Osteoblast (primary cell): ENCODE measurements around the gene IQGAP1. TPM values are rescaled to one million over a fixed set of nuclear protein-coding genes. Genes with fewer than 3 reads are reported as not detected.

Experiments
- DNase-seq: peaks from one replicate; pipeline ENCODE4 v3.0.0; 2011; ENCODE audit warnings: low spot score, mixed read lengths; ENCODE audit not compliant: insufficient read length; ENCODE audit errors: missing footprints
- H2AFZ ChIP-seq: 2 replicates; pipeline ENCODE4 v1.6.0; 2011; ENCODE audit warnings: mild to moderate bottlenecking, low read length
- H3K27ac ChIP-seq: 2 replicates; pipeline ENCODE4 v1.5.1; 2011; ENCODE audit warnings: mild to moderate bottlenecking, low read depth, low read length, moderate library complexity
- H3K27me3 ChIP-seq: 2 replicates; pipeline ENCODE4 v1.6.0; 2012; ENCODE audit warnings: mild to moderate bottlenecking, control low read depth, inconsistent platforms, low read length, moderate library complexity; ENCODE audit not compliant: insufficient read depth
- H3K36me3 ChIP-seq: 2 replicates; pipeline ENCODE4 v1.5.1; 2011; ENCODE audit warnings: mild to moderate bottlenecking, low read length, control low read depth, moderate library complexity; ENCODE audit not compliant: insufficient read depth
- H3K4me1 ChIP-seq: 2 replicates; pipeline ENCODE4 v1.5.1; 2011; ENCODE audit warnings: mild to moderate bottlenecking, low read length, control low read depth, moderate library complexity; ENCODE audit not compliant: insufficient read depth
- H3K4me2 ChIP-seq: 2 replicates; pipeline ENCODE4 v1.6.0; 2011; ENCODE audit warnings: mild to moderate bottlenecking, low read length; ENCODE audit not compliant: insufficient read depth
- H3K4me3 ChIP-seq: fragments of 200-600 bp; sonication (generic); 3 replicates; pipeline ENCODE4 v1.5.1; 2012; ENCODE audit warnings: mild to moderate bottlenecking, low read length, inconsistent platforms; ENCODE audit not compliant: insufficient read depth
- H3K79me2 ChIP-seq: 2 replicates; pipeline ENCODE4 v1.6.0; 2012; ENCODE audit warnings: mild to moderate bottlenecking, low read length, control low read depth, inconsistent platforms; ENCODE audit not compliant: insufficient read depth
- H3K9me3 ChIP-seq: 2 replicates; pipeline ENCODE4 v1.5.1; 2011; ENCODE audit warnings: low read depth, low read length, control low read depth
- H4K20me1 ChIP-seq: 2 replicates; pipeline ENCODE4 v1.6.0; 2012; ENCODE audit warnings: mild to moderate bottlenecking, low read length, control low read depth; ENCODE audit not compliant: insufficient read depth
- CTCF ChIP-seq: IDR thresholded peaks from 2 replicates; pipeline ENCODE4 v1.5.1; 2011; ENCODE audit warnings: mild to moderate bottlenecking, low read depth, low read length, moderate library complexity; ENCODE audit errors: extremely low read depth
- total RNA-seq: library from RNA; depleted of rRNA; stranded (reverse); fragments of >200 nt; gene quantifications from 2 replicates; pipeline ENCODE4 v1.2.3, GENCODE V29; 2012

The IQGAP1 gene
- total RNA-seq, 1 donor, result 259 TPM

- no peak overlapping the region for H3K4me2 ChIP-seq
- H2AFZ ChIP-seq, result no peak overlapping the region
- H3K36me3 ChIP-seq, result peaks cover 94% of the 10 kb centered on the region
- H3K4me1 ChIP-seq, result no peaks in the 10 kb centered on the region
- H3K9me3 ChIP-seq, result no peaks in the 10 kb centered on the region
- no peak overlapping the region for H3K4me3 ChIP-seq
- H4K20me1 ChIP-seq, result no peaks in the 10 kb centered on the region
- H3K27ac ChIP-seq, result no peak overlapping the region
- no peak for DNase-seq
- no peaks in the 10 kb centered on the region for H3K79me2 ChIP-seq
- H3K27me3 ChIP-seq, result no peaks in the 10 kb centered on the region
- TF ChIP-seq CTCF, result no peak
Observed at GRCh38 chr15:90496791-90497190, 108.7 kb downstream of the IQGAP1 start.

- Histone ChIP-seq H3K4me3 (no peak overlapping the region), H2AFZ (no peak overlapping the region), H3K9me3 (no peaks in the 10 kb centered on the region), H3K27me3 (no peaks in the 10 kb centered on the region), H3K27ac (no peak overlapping the region), H3K4me1 (no peaks in the 10 kb centered on the region), H3K79me2 (no peaks in the 10 kb centered on the region), H4K20me1 (no peaks in the 10 kb centered on the region), H3K4me2 (no peak overlapping the region), H3K36me3 (peaks cover 94% of the 10 kb centered on the region)
- no peak for TF ChIP-seq CTCF
- no peak for DNase-seq
Observed at GRCh38 chr15:90497376-90497775, 109.3 kb downstream of the IQGAP1 start.

- H3K4me2 ChIP-seq, result no peak overlapping the region
- H3K36me3 ChIP-seq, result peaks cover 92% of the 10 kb centered on the region
- no peak overlapping the region for H3K27ac ChIP-seq
- no peak for DNase-seq
- no peak overlapping the region for H2AFZ ChIP-seq
- H4K20me1 ChIP-seq, result no peaks in the 10 kb centered on the region
- H3K79me2 ChIP-seq, result no peaks in the 10 kb centered on the region
- H3K27me3 ChIP-seq, result no peaks in the 10 kb centered on the region
- no peak for TF ChIP-seq CTCF
- no peaks in the 10 kb centered on the region for H3K4me1 ChIP-seq
- H3K4me3 ChIP-seq, result no peak overlapping the region
- no peaks in the 10 kb centered on the region for H3K9me3 ChIP-seq
Observed at GRCh38 chr15:90497912-90498311, 109.9 kb downstream of the IQGAP1 start.

- Histone ChIP-seq H3K4me1 (no peaks in the 10 kb centered on the region), H3K27ac (no peak overlapping the region), H3K27me3 (no peaks in the 10 kb centered on the region), H4K20me1 (no peaks in the 10 kb centered on the region), H3K36me3 (peaks cover 74% of the 10 kb centered on the region), H3K79me2 (no peaks in the 10 kb centered on the region), H3K9me3 (no peaks in the 10 kb centered on the region), H3K4me3 (no peak overlapping the region), H2AFZ (no peak overlapping the region), H3K4me2 (no peak overlapping the region)
- TF ChIP-seq CTCF, result no peak
- no peak for DNase-seq
Observed at GRCh38 chr15:90500171-90500570, 112.1 kb downstream of the IQGAP1 start.
